Activated CD8-positive, alpha-beta memory T cell treated with anti-CD3 and anti-CD28 coated beads, Interleukin-2, amount 50 U/mL, for 1 hour (primary cell): ENCODE results near the gene EFNB1.

Source experiments
- DNase-seq: peaks from one replicate; pipeline ENCODE4 v3.0.0-alpha.2; 2020; ENCODE audit errors: extremely low read depth

EFNB1 gene

GRCh38 chrX:68827848-68828624 is 785 bp upstream of the EFNB1 start:
- peak; percentile 21 for DNase-seq

GRCh38 chrX:68829582-68830418 is 979 bp downstream of the EFNB1 start:
- DNase-seq, result no peak

GRCh38 chrX:68830419-68831404 is 1.9 kb downstream of the EFNB1 start:
- DNase-seq, result no peak

DNA sequence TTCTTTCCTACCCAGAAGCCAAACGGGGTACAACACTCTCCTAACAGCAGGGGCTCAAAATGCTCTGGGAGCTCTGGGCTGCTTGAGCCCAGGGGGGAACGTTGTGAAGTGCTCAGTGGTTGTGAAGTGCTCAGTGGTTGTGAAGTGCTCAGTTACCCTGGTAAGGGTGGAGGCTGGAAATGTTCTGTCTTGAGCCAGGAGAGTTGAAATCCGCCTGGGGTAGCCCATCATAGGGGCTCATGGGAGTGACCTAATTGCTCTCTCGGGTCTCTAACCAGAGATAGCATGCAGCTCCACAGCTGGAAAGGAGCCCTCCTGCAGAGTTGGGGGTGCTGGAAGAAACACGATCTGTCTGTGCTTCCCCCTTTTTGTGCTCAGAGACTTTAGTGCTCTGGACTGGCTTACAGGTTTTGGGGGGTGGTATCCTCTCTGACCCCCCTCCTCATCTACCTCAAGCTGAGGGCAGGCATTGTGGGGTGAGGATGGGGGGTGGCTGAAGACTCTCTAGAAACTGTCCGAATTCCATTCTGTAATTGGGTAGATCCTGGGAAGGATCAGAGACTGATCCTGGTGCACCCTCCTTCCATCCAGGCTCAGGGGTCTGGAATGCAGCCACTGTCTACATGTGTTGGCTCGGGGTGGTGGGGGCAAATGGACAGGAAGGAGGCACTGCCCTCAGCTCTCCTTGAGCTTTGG is 2.7 kb downstream of the EFNB1 start:
- DNase-seq, result no peak

- no peak for DNase-seq
Observed at GRCh38 chrX:68832101-68832416, 3.2 kb downstream of the EFNB1 start.

- no peak for DNase-seq
Observed at GRCh38 chrX:68832516-68833447, 4.0 kb downstream of the EFNB1 start.

- DNase-seq, result no peak
Observed at GRCh38 chrX:68833448-68833805, 4.6 kb downstream of the EFNB1 start.

GRCh38 chrX:68833855-68834331 is 5.1 kb downstream of the EFNB1 start:
- DNase-seq, result no peak

DNA sequence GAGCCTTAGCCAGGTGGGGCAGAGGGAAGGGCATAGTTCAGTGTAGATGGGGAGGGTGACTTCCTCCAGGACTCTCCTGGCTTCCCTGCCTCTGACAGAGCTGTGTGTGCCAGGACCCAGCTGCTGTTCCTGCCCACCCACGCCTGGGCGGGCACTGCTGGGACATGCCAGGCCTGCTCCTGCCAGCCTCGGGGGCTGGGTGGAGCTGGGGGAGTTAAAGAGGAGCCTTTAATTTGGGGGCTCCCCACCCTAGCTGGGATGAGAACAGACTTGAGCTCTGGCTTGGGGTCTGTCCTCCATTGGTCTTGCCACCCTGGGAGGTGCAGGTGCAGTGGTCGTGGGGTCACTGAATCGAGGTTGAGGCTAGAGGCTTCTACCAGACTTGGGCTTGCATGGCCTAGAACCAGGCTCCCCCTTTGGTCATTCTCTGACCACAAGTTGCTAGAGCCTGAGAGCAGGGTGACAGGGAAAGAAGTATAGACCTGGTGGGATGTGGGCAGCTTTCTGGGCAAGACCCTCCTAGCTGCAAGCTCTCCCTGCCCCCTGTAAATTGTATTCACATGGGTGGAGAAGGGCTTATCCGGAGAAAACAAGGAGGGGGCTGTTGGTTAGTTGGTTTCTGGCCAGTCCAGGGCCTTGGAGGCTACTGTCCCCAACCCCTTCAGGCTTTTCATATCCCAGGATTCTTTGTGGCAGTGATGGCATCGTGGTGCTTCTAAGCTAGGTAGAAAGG is 5.7 kb downstream of the EFNB1 start:
- no peak for DNase-seq

DNA sequence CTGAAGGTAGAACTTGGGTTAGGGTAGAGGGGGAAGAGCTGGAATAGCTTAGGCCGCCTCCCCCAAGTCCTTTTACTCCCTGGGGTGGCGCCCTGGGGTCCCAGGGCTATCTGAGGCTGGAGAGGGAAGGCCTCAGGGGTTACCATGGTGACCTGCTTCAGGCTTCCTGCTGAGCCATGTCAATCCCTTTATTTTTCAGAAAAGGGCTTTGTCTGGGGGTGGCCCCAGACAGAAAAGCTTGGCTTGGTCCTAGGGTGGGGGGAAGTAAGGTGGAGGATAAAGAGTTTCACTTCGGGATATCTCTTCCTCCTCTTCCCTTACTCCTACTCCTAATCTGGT is 6.3 kb downstream of the EFNB1 start:
- DNase-seq, result no peak

DNA sequence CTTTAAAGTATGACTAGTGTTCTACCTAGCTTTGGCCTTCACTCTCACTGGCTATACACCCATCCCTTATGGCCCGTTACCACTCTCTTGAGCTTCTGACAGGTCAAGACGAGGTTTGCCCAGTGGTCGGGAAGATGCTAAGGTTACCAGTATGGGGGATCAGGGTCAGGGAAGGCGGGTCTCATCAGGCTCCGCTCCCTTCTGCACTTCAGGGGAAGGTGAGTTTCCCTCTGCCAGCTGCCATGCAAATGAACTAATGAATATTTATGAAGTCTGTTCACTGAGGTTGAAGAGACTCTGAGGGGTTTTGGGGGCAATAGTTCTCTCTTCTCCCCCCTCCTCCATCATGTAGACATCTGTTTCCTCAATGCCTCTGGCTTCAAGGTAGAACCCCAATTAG is 6.6 kb downstream of the EFNB1 start:
- no peak for DNase-seq

DNA sequence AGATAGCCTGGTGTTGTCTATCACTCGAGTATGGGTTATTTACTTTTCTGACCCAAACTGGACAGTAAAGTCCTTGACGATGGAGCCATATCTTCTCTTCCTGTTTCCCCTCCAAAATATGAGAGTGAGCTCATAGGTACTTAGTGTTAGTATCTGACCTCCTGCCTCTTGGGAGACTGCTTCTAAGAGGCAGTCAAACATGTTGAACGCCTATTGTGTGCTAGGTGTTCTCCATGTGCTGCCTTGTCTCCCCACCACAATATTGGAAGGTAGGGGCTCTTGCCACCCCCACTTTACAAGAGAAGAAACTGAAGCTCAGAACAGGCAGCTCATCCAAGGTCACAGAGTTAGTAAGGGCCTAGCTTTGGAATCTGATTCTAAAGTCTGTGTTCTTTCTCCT is 8.3 kb downstream of the EFNB1 start:
- DNase-seq, result no peak

- DNase-seq, result no peak
Observed at GRCh38 chrX:68838571-68838910, 9.7 kb downstream of the EFNB1 start.

DNA sequence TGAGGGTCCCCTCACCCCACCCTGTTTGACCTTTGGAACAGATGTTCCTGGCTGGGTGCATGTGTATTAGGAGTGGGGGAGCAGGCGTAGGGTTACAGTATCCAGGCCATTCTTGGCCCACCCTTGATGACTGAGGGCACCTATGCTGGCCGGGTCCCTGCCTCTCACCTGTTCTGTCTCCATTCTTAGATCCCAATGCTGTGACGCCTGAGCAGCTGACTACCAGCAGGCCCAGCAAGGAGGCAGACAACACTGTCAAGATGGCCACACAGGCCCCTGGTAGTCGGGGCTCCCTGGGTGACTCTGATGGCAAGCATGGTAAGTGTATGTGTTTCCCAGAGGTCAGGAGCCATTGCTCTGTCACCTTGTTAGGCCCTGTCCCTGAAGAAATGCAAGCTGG is 10.9 kb downstream of the EFNB1 start:
- no peak for DNase-seq

GRCh38 chrX:68840256-68840655 is 11.4 kb downstream of the EFNB1 start:
- DNase-seq, result no peak

- no peak for DNase-seq
Observed at GRCh38 chrX:68841251-68842049, 12.6 kb downstream of the EFNB1 start.

GRCh38 chrX:68842351-68842750 is 13.5 kb downstream of the EFNB1 start:
- DNase-seq, result no peak

DNA sequence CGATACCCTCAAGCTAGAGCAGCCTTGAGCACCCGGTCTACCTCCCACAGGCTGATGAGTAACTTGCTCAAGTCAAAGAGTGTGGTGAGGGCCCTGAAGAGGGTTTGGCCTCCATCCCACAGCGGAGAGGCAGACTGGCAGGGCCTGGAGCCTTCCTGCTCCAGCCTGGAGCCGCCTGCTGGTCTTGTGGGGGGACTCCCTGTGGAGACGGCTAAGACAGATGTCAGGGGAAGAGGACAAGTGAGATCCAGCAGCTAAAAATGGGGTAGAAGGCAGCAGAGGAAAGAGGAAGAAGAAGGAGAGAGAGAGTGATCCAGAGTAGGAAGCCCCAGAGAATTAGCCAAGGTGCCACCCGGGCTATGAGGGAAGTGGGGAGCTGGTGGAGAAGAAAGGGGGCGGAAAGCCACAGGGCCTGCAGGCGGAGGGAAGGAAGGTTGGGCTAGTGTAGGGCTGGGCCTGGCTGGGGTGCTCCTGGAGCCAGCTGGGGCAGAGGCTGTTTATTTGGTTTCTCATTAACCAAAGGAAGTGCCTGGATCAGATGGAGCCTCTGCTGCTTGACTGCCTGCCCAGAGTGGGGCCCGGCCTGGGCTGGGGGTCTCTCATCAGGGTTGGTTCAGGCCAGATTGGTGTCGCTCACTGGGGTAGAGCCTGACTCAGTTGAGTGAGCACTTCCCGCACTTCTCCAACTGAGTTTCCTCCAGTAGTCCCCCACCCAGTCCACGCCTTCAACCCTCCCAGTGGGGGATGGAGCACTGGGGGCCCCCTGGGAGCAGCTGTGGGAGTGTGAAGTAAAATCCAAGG is 14.2 kb downstream of the EFNB1 start:
- DNase-seq, result no peak
